Fibroblast of upper back skin (primary cell): ENCODE data around the gene CHP1.
"Not testable (repeated sequence)": the region's sequence is repeated elsewhere in the genome, so short reads cannot be mapped to it uniquely, and the experiment has no call there.

ENCODE experiments used
- DNase-seq: peaks from one replicate; pipeline ENCODE4 v3.0.0-alpha.2; 2013

The CHP1 gene

DNA sequence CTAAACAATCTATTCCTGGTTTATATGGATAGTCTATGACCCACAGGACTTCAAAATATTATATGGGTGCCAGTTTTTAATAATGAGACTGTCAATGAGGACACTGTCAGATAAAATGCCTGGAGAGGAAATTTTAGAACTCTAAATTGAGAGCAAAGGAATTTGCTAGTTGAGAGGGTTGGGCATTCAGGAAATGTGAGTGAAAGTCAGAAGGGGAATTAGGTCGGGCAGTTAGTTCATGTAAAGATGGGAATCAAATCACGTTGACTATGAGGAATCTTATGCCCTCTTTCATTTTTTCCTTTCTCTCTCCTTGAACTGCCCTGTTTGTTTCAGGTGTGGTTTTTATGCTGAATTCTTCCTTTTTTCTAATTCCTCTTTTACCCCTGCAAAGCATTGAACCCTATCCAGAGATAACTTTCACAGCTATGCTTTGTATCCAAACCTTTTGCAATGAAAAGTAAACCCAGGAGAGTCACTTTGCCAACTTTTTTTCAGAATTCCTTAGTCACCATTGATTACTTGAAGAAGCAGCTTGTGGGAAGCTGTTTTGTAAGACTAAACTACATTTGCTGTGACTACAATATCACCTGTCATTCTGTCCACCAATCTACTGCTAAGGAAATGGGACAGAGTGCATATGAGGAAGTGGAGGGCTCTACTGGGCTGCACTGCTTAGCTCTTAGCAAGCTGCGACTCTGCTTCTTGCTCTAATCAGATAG is 27.8 kb downstream of the CHP1 start:
- DNase-seq = no peak

- no peak for DNase-seq
Measured at GRCh38 chr15:41259546-41260189, 28.6 kb downstream of the CHP1 start.

DNA sequence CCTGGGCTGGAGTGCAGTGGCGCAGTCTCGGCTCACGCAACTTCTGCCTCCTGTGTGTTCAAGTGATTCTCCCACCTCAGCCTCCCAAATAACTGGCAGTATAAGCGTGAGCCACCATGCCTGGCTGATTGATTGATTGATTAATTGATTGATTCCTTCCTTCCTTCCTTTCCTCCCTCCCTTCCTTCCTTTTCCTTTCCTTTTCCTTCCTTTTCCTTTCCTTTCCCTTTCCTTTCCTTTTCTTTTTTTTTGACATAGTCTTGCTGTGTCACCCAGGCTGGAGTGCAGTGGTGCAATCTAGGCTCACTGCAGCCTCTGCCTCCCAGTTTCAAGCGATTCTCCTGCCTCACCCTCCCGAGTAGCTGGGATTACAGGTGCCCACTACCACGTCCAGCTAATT is 29.9 kb downstream of the CHP1 start:
- DNase-seq = not testable (repeated sequence)

DNA sequence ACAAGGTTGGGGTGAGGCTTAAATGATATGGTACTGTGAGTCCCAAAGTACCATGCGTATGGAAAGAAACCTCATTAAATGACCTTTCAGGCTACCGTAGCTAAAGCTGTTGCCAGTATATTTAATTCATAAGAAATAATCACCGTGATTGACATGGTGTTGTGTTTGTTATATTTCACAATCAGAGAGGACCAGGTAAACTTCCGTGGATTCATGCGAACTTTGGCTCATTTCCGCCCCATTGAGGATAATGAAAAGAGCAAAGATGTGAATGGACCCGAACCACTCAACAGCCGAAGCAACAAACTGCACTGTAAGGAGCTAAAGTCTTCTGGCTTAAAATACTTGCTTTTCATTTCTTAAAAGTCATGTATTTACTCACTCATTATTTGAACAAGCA is 31.5 kb downstream of the CHP1 start:
- no peak for DNase-seq

DNA sequence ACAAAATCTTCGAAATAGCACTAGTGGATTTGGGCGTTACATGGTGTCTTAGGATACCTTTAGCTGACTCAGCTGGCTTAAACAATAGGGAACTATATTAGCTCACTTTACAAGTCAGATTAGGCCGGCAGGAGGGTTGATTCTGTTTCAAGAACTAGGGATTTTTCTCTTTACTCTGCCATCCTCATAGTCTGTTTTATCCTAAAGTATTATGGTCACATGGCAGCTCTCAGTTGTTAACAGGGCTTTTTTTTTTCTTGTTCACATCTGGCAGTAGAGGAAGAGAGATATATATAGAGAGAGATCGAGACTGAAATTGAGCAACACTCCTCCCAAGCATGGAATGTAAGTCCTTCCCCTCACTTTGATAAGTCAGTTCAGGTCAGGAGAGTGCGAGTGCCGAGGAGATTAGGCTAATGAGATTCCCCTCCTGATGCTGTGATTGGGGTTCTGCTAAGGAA is 32.9 kb downstream of the CHP1 start:
- peak; percentile 17 for DNase-seq

DNA sequence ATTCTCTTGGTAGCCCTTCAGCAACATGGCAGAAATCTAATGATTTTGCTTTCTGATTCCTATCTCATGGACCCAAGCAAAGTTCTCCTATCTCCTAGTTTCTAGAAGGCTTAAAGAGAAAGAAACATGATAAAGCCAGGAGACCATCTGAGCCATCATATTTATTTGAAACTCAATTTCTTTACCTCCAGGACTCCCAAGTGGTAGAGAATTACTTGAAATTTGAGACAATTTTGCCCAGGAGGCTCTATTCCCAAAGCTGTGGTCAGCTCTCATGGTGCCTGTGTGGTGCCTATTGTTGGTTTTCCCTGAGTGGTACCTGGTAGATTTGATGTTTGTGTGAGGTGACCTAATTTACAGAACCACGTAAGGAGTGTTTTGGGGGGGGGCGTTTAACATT is 38.8 kb downstream of the CHP1 start:
- no peak for DNase-seq

DNA sequence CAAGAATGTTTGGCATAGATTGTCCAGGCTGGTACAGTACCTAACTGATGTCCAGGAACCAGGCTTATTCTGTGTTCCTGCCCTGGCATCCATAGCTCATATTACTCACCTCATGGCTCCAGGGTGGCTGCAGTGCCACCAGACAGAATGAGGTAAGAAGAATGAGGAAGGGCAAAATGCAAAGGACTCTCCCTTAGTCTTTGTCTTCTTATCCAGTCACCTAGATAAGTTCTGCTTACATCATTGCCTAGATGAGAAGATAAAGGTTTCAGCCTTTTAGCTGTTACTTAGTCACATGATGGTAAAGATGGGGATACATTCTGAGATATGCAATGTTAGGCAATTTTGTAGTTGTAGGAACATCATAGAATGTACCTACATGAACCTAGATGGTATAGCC is 45.8 kb downstream of the CHP1 start:
- no peak for DNase-seq

GRCh38 chr15:41278319-41278718 is 47.3 kb downstream of the CHP1 start:
- no peak for DNase-seq

GRCh38 chr15:41279535-41280283 is 48.6 kb downstream of the CHP1 start:
- DNase-seq = no peak

DNA sequence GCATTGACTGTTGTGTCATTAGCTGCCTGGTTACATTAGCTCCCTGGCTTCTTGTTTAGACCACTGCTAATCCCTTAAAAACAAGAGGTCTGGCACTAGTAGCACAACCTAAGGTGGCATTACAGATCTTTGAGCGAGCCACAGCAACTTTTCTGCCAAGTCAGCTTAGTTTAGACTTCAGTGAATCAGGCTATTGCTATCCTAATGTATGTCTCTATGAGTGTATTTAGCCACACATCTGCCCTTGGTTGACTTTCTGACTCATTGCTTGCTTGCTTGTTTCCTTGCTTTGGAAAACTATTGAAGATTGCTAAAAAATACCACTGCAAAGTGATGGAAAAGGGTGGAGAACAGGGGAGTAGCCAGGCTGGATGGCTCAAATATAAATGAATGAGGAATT is 50.2 kb downstream of the CHP1 start:
- DNase-seq = peak; percentile 91

GRCh38 chr15:41282436-41282835 is 51.4 kb downstream of the CHP1 start:
- DNase-seq = not testable (repeated sequence)

GRCh38 chr15:41282980-41283652 is 52.0 kb downstream of the CHP1 start:
- DNase-seq = not testable (repeated sequence)

DNA sequence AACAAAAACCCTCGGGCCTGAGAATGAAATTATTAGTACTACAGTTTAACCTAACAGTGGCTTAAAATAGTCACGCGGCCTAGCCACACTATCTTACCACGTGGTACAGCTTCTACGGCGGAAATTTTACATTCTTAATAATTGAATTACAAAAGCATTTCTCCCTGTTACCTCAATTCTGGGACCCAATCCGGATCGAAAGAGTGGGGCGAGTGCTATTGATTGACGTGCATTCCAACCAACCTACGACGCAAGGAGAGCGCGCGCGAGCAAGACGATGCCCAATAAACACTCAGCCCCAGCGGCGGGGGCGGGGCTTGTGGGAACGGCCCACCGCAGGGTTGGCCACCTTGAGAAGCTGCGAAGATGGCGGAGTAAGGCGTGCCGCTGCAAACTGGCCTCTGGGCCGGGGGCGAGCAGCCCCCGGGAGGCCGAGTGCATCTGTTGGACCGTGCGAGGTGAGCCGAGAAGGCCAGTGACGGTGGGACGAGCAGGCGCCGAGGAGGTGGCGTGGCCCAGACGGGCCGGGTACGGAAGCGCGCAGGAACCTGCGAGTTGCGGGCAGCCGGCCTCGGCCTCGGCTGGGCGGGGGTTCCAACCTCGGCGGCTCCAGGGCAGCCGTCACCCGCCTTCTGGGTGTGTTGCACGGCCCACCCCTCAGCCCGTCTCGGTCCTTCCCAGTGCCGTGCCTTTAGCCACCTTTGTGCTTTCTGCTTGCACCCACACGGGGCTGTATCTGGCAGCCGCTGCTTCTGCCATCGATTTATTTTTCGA is 52.8 kb downstream of the CHP1 start:
- peak; percentile 100 for DNase-seq

DNA sequence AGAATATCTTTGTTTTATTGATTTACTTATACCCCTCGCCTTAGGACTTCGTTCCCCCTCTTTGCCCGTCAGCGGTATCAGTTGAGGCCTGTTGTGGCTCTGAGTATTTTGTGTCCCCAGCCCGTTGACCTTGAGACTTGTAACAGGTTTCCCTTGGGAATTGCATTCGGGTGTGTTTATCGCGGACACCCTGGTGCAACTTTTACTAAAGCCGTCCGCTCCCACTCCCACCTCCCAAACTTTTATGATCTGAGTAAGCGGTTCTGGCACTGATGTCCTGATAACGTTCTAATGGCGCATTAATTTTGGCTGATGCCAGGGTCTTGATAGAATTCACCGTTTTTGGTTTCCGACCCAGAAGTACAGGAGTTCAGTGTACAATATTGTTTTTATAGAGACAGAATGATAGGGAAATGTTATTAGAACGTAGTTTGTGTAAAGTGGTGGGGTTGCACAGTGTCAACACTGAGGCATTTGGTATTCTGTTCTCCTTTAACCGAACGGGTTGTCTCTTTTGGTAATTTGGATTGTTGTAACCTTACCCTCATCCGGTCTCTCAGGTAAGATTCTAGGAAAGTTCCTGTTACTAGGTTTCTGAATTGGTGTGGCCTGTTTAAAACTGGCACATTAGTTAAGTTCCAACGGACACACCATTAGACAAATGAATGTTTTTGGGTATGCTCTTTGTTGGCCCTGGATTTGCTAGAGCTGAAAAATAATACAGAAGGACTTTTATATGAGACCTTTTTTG is 53.5 kb downstream of the CHP1 start:
- peak; percentile 19 for DNase-seq

- DNase-seq = no peak
Measured at GRCh38 chr15:41285285-41285684, 54.2 kb downstream of the CHP1 start.

DNA sequence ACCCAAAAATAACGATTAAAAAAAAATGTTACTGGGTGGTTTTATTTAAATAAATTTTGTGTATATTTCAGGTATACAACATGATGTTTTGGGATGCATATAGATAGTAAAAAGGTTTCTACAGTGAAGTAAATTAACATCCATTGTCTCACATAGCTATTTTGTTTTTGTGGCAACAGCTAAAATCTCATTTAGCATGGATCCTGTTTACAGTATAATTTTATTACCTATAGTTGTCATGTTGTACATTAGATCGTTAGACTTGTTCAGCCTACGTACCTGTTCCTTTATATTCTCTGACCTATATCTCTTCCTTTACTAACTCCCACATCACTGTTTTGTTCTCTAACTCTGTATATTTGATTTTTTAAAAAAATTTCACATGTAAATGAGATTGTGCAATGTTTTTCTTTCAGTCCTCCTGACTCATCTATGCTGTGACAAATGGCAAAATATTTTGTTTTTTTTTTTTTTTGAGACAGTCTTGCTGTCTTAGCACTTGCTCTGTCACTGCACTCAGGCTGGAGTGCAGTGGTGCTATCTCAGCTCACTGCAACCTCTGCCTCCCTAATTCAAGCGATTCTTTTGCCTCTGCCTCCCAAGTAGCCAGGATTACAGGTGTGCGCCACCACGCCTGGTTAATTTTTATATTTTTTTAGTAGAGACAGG is 55.7 kb downstream of the CHP1 start:
- DNase-seq = no peak

DNA sequence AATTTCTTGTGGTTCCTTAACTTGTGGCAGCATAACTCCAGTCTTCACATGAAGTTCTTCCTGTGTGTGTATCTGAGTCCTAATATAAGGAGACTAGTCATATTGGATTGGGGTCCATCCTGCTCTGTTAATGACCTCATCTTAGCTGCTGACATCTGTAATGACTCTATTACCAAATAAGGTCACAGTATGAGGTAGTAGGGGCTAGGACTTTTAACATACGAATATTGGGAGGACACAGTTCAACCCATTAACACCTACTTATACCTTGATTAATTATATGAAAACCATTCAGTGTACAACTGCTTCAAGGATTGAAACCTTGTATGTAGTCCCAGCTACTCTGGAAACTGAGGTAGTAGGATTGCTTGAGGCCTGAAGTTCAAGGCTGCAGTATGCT is 57.4 kb downstream of the CHP1 start:
- no peak for DNase-seq

DNA sequence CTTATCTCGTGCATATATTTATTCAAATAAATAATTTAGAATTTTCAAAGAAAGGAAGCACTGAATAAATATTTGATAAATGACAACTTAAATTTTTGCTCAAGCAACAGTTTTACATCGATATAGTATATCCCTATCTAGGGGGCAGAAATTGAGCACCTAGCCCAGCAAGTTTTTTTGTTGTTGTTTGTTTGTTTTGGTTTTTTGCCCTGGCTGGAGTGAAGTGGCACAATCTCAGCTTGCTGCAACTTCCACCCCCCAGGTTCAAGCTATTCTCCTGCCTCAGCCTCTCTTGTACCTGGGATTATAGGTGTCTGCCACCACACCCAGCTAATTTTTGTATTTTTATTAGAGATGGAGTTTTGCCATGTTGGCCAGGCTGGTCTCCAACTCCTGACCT is 58.9 kb downstream of the CHP1 start:
- DNase-seq = no peak

DNA sequence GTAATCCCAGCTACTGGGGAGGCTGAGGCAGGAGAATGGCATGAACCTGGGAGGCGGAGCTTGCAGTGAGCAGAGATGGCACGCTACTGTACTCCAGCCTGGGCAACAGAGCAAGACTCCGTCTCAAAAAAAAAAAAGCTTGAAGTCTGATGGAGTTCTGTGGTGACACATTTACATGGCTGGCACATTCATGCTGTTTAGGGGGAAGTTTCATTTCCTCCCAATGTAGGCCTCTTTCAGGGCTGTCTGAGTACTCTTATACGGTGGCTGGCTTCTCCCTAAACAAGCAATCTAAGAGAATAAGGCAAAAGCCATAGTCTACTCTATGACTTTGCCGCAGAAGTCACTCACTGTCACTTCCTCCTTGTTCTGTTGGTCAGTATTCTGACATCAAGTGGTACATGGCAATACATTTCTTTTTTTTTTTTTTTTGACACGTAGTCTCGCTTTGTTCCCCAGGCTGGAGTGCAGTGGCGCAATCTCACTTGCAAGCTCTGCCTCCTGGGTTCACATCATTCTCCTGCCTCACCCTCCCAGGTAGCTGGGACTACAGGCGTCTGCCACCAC is 60.1 kb downstream of the CHP1 start:
- no peak for DNase-seq

GRCh38 chr15:41292521-41292920 is 61.5 kb downstream of the CHP1 start:
- no peak for DNase-seq

DNA sequence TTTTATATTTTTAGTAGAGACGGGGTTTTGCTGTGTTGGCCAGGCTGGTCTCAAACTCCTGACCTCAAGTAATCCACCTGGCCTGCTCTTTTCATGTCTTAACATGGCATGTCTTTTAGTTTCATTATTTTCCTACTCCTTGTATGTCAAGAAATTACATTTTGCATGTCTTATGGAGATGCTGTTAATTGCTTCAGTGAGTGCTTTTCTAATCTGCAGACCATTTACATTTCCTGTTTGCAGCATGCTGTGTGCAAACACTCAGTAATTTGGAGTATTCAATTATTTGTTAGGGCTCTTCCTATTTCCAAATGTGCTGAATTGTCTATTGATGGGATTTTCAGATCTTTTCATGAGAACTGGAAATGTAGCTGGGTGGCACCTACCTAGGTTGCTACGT is 70.1 kb downstream of the CHP1 start:
- not testable (repeated sequence) for DNase-seq
